HTR-8/SVneo (cell line): Measurements from ENCODE around the gene ROR1.

Experiments
- DNase-seq: peaks from one replicate; pipeline ENCODE4 v3.0.0; 2011; ENCODE audit warnings: low spot score, mixed read lengths; ENCODE audit not compliant: insufficient read length
- FAIRE-seq: peaks from 2 replicates; lab custom pipeline; 2011; peaks lifted over from hg19 to GRCh38; lab: Jason Lieb, UNC

Gene ROR1

GRCh38 chr1:63874278-63874880 lies 100.6 kb downstream of the ROR1 start:
- FAIRE-seq (no peak), DNase-seq (no peak)

- DNase-seq (no peak), FAIRE-seq (no peak)
Observed at GRCh38 chr1:63875636-63876035, 101.8 kb downstream of the ROR1 start.

- FAIRE-seq: no peak
Observed at GRCh38 chr1:63877021-63877767, 103.4 kb downstream of the ROR1 start.

GRCh38 chr1:63877816-63878215 lies 104.0 kb downstream of the ROR1 start:
- no peak for DNase-seq

More at GRCh38 chr1:63877021-63877767, 103.4 kb downstream of the ROR1 start:
- no peak for DNase-seq

GRCh38 chr1:63878932-63879331 lies 105.1 kb downstream of the ROR1 start:
- FAIRE-seq: no peak
- no peak for DNase-seq

More at GRCh38 chr1:63877816-63878215, 104.0 kb downstream of the ROR1 start:
- FAIRE-seq: no peak

GRCh38 chr1:63880958-63881576 lies 107.2 kb downstream of the ROR1 start:
- DNase-seq: no peak
- FAIRE-seq: no peak

GRCh38 chr1:63882048-63882704 lies 108.4 kb downstream of the ROR1 start:
- DNase-seq: no peak
- FAIRE-seq: no peak

GRCh38 chr1:63883494-63884235 lies 109.8 kb downstream of the ROR1 start:
- no peak for DNase-seq
- no peak for FAIRE-seq

GRCh38 chr1:63884486-63884885 lies 110.7 kb downstream of the ROR1 start:
- no peak for FAIRE-seq
- DNase-seq: no peak

GRCh38 chr1:63885899-63886298 lies 112.1 kb downstream of the ROR1 start:
- DNase-seq: no peak
- FAIRE-seq: no peak

- FAIRE-seq: no peak
- DNase-seq: no peak
Observed at GRCh38 chr1:63886340-63886739, 112.5 kb downstream of the ROR1 start.

GRCh38 chr1:63887809-63888208 lies 114.0 kb downstream of the ROR1 start:
- no peak for FAIRE-seq
- no peak for DNase-seq

- FAIRE-seq: no peak
Observed at GRCh38 chr1:63888984-63889383, 115.2 kb downstream of the ROR1 start.

GRCh38 chr1:63890468-63890867 lies 116.7 kb downstream of the ROR1 start:
- FAIRE-seq: no peak

More at GRCh38 chr1:63888984-63889383, 115.2 kb downstream of the ROR1 start:
- no peak for DNase-seq

GRCh38 chr1:63891060-63891690 lies 117.4 kb downstream of the ROR1 start:
- DNase-seq (no peak), FAIRE-seq (no peak)

More at GRCh38 chr1:63890468-63890867, 116.7 kb downstream of the ROR1 start:
- no peak for DNase-seq

- no peak for FAIRE-seq
- DNase-seq: no peak
Observed at GRCh38 chr1:63892632-63893395, 119.0 kb downstream of the ROR1 start.

GRCh38 chr1:63893976-63894375 lies 120.2 kb downstream of the ROR1 start:
- no peak for DNase-seq
- FAIRE-seq: peak; percentile 23

- FAIRE-seq (no peak), DNase-seq (no peak)
Observed at GRCh38 chr1:63894627-63895265, 120.9 kb downstream of the ROR1 start.
